ENCODE data around the gene ASXL2.
"Not testable (repeated sequence)": the region's sequence is repeated elsewhere in the genome, so short reads cannot be mapped to it uniquely, and the experiment has no call there.

ASXL2 gene

DNA sequence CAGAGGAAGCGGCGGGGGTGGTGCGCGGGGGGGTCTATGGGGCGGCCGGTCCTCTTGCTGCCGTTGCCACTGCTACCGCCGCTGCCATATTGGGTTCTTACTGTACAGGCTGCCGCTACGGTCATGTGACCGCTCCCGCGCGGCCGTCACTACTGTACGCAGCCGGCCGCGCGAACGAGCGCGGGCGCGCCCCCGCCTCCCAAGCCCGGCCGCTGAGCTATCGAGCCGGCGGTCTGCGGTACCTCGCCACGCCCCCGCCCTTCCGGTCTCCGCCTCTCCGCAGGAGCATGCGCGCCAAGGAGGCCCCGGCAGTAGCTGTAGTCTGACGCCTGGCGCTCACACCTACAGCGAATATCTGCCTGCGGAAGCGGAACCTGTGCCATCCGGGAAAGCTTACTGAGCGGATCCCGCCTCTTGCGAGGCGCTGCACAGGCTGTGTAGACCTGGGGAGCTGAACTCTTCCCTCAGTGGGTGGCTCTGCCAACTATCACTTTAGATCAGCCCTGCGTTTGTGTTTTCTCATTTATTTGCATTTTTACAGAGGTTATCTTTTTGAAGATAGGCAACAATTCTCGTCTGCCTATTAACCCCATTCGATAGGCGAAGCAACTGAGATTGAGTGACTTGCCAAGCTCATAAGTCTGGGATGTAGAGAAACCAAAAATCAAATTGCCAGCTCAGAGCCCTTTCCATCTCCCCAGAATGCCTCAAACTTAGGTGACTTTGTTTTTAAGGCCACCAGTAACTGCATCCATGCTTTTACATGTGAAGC lies at the start of gene ASXL2:
Gene ASXL2 (minus strand): TSS at position 127 of the 772 bp plus-strand sequence. CDS start 265 bp downstream, outside the sequence.
- peak; percentile 99 for DNase-seq (ENCODE audit: low spot score)

DNA sequence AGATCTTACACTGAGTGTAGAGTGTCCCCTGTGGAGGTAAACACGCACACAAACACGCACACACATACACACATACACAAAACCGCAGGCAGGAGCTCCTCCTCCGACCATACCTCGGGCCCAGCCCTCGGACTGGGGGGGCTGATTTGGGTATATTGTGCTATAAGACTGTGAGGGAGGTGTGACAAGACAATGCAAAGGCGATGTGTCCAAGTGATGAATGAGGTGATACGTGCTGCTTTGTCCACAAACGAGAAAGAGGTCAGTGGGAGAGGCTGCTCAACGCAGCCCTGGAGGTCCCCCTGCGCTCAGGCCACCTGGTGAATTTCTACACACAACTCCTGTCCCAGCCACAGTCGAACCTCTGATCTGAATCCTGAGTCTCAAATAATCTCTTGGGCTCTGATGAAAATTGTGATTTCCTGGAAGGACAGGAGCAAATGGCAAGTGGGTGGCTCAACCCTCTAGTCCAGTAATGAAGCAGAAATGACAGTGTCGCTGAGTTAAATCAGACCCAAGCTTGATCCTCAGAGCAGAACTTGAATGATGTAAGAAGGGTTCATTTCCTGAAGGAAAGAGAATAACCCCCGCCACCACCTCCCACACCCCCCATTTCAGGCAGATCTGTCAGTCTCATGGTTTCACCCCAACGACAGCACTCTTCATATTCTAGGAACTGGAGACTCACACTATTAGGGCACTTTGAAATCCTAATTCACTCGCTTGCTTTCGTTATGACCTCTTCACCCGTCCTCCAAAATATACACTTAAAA lies 48.9 kb upstream of the ASXL2 start:
- DNase-seq (ENCODE audit: low spot score): no peak

DNA sequence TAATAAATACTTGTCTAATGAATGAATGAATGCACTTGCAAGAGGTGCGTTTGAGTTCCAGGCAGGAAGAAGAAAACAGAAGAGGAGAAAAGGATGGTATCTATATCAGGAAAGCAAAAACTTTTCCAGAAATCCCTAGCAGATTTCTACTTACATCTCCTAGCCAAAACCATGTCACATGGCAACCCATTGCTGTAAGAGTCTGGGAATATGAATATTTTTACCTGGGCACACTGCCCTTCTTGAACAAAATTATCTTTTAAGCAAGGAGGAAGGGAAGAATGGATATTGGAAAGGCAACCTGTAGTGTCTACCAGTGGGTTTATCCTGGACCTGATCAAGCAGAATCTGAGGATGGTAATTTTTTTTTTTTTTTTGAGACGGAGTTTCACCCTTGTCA lies 44.2 kb upstream of the ASXL2 start:
- no peak for DNase-seq (ENCODE audit: low spot score)

DNA sequence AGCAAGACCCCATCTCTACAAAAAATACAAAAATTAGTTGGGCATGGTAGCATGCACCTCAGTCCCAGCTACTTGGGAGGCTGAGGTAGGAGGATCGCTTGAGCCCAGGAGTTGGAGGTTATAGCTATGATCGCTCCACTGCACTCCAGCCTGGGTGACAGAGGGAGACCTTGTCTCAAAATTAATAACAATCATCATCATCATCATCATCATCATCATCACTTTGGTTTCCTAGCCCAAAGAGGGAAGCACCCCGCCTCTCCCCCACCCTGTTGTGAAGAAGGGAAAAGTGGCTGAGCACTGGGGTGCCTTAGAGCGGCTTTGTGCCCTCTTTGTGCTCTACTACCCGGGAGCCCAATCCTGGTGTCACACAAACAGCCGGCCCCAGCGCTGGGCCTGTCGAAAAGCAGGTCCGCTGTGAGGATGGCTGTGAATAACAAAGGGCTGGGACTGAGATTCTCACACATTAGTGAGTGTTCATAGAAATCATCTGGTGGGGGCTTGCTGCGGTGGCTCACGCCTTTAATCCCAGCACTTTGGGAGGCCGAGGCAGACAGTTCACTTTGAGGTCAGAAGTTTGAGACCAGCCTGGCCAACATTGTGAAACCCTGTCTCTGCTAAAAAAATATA lies 42.6 kb upstream of the ASXL2 start:
- no peak for DNase-seq (ENCODE audit: low spot score)

DNA sequence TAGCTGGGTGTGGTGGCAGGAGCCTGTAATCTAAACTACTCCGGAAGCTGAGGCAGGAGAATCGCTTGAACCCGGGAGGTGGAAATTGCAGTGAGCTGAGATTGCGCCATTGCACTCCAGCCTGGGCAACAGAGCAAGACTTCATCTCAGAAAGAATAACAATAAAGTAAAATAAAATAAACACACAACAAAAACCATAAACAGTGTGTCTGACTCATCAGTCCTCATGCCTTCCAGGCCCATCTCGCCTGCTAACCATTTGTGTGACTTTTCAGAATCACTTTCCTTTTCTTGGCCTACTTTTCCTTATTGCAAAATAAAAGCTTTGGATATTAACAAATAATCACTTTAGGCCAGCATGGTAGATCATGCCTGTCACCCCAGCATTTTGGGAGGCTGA lies 42.0 kb upstream of the ASXL2 start:
- no peak for DNase-seq (ENCODE audit: low spot score)

DNA sequence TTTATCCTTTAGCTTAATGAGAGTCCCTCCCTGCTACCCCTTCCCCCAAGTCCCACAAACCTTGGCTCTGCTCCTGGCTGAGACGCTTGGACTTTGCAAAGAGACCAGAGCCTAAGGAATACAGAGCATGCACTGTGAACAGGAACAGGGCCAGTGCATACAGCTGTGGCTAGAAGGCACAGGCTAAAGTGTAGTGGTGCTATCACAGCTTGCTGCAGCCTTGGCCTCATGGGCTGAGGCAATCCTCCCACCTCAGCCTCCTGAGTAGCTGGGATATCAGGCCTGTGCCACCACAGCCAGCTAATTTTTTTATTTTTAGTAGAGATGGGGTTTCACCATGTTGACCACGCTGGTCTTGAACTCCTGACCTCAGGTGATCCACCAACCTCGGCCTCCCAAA lies 39.5 kb upstream of the ASXL2 start:
- no peak for DNase-seq (ENCODE audit: low spot score)

DNA sequence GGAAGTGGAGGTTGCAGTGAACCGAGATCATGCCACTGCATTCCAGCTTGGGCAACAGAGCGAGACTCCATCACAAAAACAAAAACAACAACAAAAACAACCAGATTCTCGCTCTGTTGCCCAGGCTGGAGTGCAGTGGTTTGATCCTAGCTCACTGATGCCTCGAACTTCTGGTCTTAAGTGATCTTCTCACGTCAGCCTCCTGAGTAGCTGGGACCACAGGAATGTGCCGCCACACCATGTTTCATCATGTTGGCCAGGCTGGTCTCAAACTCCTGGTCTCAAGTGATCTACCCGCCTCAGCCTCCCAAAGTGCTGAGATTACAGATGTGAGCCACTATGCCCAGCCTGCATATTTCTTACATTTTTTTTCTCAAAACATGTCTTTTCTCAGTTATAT lies 39.1 kb upstream of the ASXL2 start:
- not testable (repeated sequence) for DNase-seq (ENCODE audit: low spot score)

DNA sequence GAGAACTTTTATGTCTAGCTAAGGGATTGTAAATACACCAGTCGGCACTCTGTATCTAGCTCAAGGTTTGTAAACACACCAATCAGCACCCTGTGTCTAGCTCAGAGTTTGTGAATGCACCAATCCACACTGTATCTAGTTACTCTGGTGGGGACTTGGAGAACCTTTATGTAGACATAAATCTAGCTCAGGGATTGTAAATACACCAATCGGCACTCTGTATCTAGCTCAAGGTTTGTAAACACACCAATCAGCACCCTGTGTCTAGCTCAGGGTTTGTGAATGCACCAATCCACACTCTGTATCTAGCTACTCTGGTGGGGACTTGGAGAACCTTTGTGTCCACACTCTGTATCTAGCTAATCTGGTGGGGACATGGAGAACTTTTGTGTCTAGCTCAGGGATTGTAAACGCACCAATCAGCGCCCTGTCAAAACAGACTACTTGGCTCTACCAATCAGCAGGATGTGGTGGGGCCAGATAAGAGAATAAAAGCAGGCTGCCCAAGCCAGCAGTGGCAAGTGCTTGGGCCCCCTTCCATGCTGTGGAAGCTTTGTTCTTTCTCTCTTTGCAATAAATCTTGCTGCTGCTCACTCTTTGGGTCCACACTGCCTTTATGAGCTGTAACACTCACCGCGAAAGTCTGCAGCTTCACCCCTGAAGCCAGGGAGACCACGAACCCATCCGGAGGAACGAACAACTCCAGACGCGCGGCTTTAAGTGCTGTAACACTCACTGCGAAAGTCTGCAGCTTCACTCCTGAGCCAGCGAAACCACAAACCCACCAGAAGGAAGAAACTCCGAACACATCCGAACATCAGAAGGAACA lies 37.9 kb upstream of the ASXL2 start:
- DNase-seq (ENCODE audit: low spot score): not testable (repeated sequence)

DNA sequence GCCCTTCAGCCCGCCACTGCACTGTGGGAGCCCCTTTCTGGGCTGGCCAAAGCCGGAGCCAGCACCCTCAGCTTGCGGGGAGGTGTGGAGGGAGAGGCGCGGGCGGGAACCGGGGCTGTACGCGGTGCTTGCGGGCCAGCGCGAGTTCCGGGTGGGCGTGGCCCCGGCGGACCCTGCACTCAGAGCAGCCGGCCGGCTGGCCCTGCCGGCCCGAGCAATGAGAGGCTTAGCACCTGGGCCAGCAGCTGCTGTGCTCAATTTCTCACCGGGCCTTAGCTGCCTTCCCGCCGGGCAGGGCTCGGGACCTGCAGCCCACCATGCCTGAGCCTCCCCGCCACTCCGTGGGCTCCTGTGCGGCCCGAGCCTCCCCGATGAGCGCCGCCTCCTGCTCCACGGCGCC lies 37.1 kb upstream of the ASXL2 start:
- DNase-seq (ENCODE audit: low spot score): not testable (repeated sequence)

DNA sequence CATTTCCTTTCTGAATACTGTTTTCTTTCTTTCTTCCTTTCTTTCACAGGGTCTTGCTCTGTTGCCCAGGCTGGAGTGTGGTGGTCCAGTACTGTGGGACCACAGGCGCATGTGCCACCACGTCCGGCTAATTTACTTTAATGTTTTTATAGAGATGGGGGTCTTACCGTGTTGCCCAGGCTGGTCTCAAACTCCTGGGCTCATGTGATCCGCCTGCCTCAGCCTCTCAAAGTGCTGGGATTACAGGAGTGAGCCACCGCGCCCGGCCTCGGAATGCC lies 35.3 kb upstream of the ASXL2 start:
- not testable (repeated sequence) for DNase-seq (ENCODE audit: low spot score)

DNA sequence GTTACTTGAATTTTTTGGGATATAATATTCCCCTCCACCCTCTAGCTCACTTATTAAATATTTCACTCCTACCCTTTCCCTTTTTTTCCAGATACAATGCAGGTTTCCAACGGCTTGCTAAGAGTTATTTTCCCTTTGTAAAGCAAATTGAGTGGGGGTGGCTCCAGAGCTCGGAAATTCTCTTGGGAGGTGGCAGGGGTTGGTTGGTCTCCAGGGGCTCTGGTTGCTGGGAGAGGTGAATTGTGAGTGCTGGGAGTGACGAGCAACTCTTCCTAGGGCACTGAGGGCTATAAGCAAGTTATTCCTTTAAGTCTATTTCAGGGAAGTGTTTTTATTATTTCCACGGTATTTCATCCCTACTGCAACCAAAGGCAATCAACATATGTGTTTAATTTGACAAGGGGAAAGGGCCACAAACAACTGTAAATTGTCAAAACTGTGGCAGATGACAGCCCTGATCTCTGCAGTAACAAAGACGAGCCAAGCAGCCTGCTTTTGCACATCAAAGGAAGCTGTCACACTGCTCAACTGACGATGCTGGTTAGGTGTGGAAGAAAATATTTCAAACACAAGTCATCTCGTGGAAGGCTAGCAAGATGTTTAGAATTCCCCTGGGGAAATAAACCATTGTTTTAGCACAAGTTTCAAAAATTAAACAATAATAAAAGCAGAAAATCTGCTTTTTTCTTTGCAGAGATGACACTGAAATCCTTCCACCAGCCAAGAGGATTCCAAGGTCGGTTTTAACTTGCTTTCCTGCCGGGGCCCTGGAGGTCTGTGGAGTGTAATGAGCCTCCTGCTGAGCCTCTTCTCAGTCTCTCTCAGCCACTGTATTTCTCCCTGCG lies 34.8 kb upstream of the ASXL2 start:
- DNase-seq (ENCODE audit: low spot score): no peak

DNA sequence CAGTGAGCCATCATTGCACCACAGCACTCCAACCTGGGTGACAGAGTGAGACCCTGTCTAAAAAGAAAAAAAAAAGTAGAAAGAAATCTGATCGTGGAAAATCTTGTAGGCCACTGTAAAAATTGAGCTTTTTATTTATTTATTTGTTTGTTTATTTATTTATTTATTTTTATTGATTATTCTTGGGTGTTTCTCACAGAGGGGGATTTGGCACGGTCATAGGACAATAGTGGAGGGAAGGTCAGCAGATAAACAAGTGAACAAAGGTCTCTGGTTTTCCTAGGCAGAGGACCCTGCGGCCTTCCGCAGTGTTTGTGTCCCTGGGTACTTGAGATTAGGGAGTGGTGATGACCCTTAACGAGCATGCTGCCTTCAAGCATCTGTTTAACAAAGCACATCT lies 31.3 kb upstream of the ASXL2 start:
- DNase-seq (ENCODE audit: low spot score): not testable (repeated sequence)

DNA sequence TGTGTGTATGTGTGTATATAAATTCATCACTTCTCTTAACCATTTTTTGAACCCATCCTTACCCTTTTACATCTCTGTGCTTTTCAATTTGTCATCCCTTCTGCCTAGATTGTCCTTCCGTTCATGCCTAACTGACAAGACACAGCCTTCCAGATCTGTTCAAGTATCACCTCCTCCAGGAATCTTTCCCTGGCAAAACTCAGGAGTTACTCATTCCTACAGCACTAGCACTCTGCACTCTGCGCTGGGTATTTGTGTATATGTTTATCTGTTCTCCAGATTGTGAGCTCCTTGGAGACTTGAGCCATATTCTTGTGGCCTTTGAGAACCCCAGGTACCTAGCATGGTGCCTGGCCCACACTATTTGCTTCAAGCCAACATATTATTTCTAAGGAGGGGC lies 26.8 kb upstream of the ASXL2 start:
- DNase-seq (ENCODE audit: low spot score): no peak

DNA sequence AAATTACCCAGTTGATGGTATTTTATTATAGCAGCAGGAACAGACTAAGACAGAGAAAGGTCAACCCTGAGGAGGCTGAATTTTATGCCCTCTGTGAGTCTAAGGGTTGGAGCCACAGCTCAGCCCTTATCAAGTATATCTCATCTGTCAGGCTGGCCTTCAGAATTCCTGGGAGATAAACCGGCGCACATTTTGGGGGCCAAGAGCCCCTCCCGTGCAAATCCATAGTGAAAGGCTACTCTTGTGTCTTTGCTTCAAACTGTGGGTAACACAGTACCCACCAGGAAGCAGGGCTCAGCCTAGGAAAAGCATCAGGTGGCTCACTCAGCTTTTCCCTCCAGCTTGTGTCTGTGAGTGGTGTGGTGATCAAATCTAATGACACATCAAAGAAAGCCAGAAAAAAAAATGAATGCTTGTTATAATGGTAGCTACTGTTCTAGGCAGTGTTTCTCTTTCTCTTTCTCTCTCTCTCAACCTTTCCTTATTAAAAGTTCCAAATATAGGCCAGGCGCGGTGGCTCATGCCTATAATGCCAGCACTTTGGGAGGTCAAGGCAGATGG lies 25.0 kb upstream of the ASXL2 start:
- no peak for DNase-seq (ENCODE audit: low spot score)

DNA sequence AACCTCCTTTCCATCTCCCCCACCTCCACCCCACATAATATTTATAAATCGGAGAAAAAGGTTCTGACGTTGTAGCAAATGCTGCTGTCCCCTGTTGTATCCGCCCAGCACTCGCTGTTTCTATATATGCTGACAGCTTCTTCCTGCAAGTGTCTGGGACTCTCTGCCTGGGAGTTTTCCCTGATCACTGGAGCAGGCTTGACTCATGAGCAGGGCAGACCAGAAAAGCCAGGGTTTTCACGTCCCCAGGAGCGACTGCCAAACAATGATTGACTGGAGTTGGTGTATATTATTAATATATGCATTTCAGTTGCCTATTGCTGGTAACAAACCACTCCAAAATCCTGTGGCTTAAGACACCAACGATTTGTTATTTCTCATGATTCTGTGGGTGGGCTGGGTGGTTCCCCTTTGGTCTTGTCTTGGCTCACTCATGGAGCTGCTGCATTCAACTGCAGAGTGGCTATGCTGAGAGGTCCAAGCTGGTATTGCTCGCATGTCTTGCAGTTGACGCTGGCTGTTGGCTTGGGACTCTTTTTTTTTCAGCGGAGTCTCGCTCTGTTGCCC lies 21.2 kb upstream of the ASXL2 start:
- no peak for DNase-seq (ENCODE audit: low spot score)

DNA sequence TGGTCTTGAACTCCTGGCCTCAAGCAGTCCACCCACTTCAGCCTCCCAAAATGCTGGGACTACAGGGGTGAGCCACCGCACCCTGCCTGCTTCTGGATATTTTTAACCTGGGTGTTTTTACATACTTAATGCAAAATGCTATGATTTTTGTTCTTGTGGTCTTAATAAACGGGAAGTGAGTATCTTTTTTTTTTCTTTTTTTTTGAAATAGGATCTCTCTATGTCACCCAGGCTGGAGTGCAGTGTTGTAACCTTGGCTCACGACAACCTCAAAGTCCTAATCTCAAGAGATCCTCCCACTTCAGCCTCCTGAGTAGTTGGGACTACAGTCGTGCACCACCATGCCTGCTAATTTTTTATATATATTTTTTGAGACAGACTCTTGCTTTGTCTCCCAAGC lies 19.2 kb upstream of the ASXL2 start:
- DNase-seq (ENCODE audit: low spot score): no peak

DNA sequence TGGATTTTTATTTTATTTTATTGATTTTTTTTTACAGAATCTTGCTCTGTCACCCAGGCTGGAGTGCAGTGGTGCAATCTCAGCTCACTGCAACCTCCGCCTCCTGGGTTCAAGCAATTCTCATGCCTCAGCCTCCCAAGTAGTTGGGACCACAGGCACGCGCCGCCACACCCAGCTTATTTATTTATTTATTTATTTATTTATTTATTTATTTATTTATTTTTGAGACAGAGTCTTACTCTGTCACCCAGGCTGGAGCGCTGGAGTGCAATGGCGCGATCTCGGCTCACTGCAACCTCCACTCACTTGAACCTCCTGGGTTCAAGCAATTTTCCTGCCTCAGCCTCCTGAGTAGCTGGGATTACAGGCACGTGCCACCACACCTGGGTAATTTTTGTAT lies 18.0 kb upstream of the ASXL2 start:
- DNase-seq (ENCODE audit: low spot score): not testable (repeated sequence)

DNA sequence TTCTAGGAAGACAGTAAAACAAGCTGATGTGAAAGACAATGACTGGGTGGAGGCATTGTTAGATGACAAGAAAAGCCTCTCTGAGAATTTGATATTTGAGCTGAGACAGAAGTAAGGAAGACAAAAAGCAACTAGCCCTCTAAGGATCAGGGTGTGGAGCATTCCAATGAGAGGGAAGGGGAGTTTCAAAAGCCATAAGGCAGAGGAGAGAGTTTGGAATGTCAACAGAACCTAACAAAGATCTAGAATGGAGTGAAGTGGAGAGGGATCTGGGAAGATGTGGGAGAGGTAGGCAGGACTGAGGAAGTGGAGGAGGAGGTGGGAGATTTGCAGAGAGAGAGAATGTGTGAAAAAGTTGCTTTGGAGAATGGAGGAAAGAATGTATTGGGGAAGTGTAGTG lies 17.3 kb upstream of the ASXL2 start:
- DNase-seq (ENCODE audit: low spot score): no peak

DNA sequence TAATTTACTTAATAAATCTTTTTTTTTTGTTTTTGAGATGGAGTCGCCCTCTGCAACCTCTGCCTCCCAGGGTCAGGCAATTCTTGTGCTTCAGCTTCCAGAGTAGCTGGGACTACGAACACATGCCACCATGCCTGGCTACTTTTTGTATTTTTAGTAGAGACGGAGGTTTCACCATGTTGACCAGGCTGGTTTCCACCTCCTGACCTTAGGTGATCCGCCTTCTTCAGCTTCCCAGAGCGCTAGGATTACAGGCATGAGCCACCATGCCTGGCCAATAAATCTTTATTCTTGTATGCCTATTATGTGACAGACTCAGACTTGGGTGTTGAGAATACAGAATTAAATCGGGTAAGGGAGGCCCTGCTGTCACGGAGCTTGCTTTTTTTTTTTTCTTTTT lies 16.7 kb upstream of the ASXL2 start:
- no peak for DNase-seq (ENCODE audit: low spot score)

DNA sequence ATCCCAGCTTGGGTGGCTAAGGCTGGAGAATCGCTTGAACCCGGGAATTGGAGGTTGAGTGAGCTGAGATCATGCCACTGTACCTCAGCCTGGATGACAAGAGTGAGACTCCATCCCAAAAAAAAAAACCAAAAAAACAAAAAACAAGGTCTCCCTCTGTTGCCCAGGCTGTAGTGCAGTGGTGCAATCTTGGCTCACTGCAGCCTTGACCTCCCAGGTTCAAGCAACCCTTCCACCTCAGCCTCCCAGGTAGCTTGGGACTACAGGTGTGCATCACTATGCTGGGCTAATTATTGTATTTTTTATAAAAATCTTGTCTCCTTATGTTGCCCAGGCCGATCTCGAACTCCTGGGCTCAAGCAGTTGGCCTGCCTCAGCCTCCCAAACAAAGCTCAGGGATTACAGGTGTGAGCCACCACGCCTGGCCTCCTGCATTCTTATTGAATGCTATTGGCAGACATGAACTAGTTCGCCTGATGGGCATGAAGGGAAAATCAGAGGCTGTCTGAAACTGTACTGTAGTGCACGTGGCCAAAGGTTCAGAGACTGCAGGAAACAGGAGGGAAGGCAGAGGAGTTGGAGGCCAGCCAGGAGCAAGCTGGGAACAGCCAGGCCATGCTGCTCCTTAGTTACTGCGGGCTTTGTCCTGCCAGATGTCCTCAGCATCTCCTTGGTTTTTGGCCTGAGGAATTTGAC lies 16.0 kb upstream of the ASXL2 start:
- DNase-seq (ENCODE audit: low spot score): no peak
